HCT116 (cell line): ENCODE data around the gene P2RX3.

ENCODE experiments used
- CEBPB ChIP-seq: IDR thresholded peaks from 2 replicates; pipeline ENCODE4 v1.6.1; 2012; ENCODE audit warnings: low read depth
- CTCF ChIP-seq, 3 experiments: fragments of 200-600 bp in 1 of 3; sonication (generic) in 1 of 3; IDR thresholded peaks in 2 of 3; conservative IDR thresholded peaks in 1 of 3; 2 replicates each; pipeline ENCODE4 v1.5.1; 2012 to 2017; ENCODE audit warnings: low read depth in 2 of 3, low read length in 2 of 3, antibody characterized with exemption in 1 of 3, borderline replicate concordance in 1 of 3, control low read depth in 1 of 3, mild to moderate bottlenecking in 1 of 3, mixed read lengths in 1 of 3, mixed run types in 1 of 3, moderate library complexity in 1 of 3; ENCODE audit not compliant: insufficient read depth in 1 of 3
- EZH2 ChIP-seq: fragments of 200-600 bp; sonication (generic); IDR thresholded peaks from 2 replicates; pipeline ENCODE4 v1.6.1; 2017; ENCODE audit warnings: antibody characterized with exemption, mixed run types
- MAX ChIP-seq: IDR thresholded peaks from 2 replicates; pipeline ENCODE4 v1.6.1; 2012
- POLR2A ChIP-seq: IDR thresholded peaks from 2 replicates; pipeline ENCODE4 v1.7.0; 2011; ENCODE audit warnings: borderline replicate concordance; ENCODE audit not compliant: insufficient read depth, insufficient read length; ENCODE audit errors: extremely low read depth
- POLR2AphosphoS5 ChIP-seq: IDR thresholded peaks from 2 replicates; pipeline ENCODE4 v1.6.1; 2011; ENCODE audit warnings: mild to moderate bottlenecking, low read depth, low read length, moderate library complexity
- RAD21 ChIP-seq: IDR thresholded peaks from 2 replicates; pipeline ENCODE4 v1.6.1; 2012; ENCODE audit warnings: low read depth, mild to moderate bottlenecking
- REST ChIP-seq: IDR thresholded peaks from 2 replicates; pipeline ENCODE4 v1.6.1; 2012; ENCODE audit warnings: low read depth
- YY1 ChIP-seq: IDR thresholded peaks from 2 replicates; pipeline ENCODE4 v1.6.1; 2011; ENCODE audit warnings: low read length, low read depth, moderate library complexity, mild to moderate bottlenecking; ENCODE audit not compliant: insufficient replicate concordance; ENCODE audit errors: extremely low read depth

DNA sequence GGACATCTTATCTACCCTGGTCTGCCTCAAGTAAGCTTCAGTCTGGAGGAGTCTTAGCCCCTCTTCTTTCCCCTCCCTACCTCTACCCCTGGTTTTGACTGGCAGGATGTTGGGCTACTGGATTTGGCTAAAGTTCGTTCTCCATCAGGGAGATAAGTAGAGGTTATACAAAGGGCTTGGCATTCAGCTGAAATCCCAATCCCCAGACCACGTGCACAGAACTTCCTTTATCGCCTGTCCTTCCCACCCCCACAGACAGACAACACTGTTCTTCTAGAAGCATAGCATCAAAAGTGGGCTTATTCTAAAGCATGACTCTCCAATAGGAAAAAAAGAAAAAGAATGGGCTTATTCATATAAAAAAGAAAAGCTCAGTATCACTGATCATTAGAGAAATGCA lies 35.0 kb downstream of the P2RX3 start:
- TF ChIP-seq CTCF (IDR thresholded peaks at IDR 0.05 in 2 of 3, conservative IDR thresholded peaks at IDR 0.05 in 1 of 3; ENCODE audit: borderline replicate concordance in 1 of 3, insufficient read depth in 1 of 3, low read depth in 2 of 3, low read length in 2 of 3): no peak
- TF ChIP-seq POLR2AphosphoS5: no peak
- TF ChIP-seq CEBPB: no peak
- no peak for TF ChIP-seq EZH2
- no peak for TF ChIP-seq MAX
- TF ChIP-seq YY1: no peak
- TF ChIP-seq REST: no peak
- TF ChIP-seq POLR2A: no peak
- no peak for TF ChIP-seq RAD21
